Fibroblast of the conjunctiva (primary cell): ENCODE measurements around the gene RNF217.
A peak's percentile ranks its signal among the peaks of the same experiment; 100 is the strongest.
"Not testable (repeated sequence)": the region's sequence is repeated elsewhere in the genome, so short reads cannot be mapped to it uniquely, and the experiment has no call there.

ENCODE experiments used
- DNase-seq: peaks from one replicate; pipeline ENCODE4 v3.0.0-alpha.2; 2010; ENCODE audit warnings: low read depth

The RNF217 gene

GRCh38 chr6:124962639-124963415, 590 bp downstream of the RNF217 start:
- DNase-seq: no peak

GRCh38 chr6:124963416-124963785, 1.2 kb downstream of the RNF217 start:
- no peak for DNase-seq

DNA sequence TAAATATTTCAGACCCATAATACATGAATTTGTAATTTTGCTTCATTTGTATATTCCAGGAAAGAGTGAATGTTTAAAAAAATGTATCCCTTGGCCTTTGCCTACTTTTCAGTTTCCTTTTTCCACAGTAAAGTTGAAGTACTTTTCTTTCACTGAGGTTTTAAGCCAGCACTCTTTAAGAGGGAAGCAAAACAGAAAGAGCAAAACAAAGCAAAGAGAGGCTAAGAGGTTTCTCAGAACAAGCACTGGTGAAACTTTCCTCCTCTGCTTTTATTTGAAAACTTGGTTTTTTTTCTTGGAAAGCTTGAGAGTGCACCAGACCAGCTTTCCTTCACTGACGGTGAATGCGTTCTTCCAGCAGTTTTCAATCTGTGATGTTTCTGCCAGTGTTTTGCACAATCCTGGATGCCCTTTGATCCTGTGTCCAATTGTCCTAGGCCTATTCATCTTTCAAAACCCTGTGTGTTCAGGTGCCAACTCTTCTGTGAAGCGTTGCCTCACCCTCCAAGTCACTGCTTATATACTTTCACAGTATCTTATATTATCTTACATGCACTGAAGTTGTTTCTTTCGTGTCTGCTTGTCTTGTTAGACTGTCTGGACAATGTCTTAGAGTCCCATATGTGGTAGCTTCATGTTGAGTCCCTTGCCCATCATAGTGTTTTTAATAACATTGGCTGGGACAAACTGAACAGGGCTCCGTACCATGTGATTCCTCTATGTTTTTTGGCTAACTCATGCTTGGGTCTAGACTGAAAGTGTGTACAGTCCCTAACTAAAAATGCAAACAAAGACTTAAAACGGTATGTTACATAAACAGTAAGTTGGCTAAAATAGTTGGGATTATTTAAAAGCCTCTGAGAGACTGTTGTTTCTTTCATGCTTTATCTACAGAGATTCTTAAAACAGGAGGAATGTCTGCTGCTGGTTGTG, 1.9 kb downstream of the RNF217 start:
- DNase-seq: peak; percentile 58

- DNase-seq: no peak
These were observed 2.5 kb downstream of the RNF217 start for GRCh38 chr6:124964764-124965105.

DNA sequence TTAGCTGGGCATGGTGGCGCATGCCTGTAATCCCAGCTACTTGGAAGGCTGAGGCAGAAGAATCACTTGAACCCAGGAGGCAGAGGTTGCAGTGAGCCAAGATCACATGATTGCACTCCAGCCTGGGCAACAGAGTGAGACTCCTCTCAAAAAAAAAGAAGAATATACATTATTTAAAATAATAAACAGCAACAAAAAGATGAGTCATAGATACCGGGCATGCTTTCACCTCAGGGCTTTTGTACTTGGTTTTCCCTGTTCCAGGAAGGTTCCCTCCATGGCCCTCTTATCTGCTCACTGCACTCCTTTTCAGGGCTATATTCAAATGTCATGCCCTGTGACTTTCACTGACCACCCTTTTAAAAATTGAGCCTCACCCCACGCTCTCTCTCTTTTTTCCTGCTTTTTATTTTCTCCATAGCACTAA, 3.2 kb downstream of the RNF217 start:
- DNase-seq: not testable (repeated sequence)

- no peak for DNase-seq
These were observed 5.2 kb downstream of the RNF217 start for GRCh38 chr6:124967444-124967843.

GRCh38 chr6:124968401-124968800, 6.2 kb downstream of the RNF217 start:
- DNase-seq: no peak

DNA sequence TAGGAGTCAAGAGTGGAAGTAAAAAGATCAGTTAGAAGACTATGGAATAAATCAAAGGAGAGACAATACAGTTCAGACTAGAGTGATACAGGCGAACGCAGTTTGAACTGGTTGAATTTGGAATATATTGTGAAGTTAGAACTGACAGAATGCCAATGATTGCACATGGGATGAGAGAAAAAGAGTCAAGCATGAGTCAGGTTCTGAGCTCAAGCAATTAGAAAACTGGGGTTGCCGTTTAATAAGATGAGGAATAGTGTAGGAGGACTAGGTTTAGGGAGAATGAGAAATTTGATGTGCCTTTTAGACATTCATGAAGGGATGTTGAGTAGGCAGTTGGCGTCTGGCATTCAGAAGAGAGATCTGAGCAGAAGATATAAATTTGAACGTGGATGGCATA, 8.0 kb downstream of the RNF217 start:
- no peak for DNase-seq

- DNase-seq: no peak
These were observed 8.5 kb downstream of the RNF217 start for GRCh38 chr6:124970763-124971162.

- no peak for DNase-seq
These were observed 11.5 kb downstream of the RNF217 start for GRCh38 chr6:124973780-124974179.

DNA sequence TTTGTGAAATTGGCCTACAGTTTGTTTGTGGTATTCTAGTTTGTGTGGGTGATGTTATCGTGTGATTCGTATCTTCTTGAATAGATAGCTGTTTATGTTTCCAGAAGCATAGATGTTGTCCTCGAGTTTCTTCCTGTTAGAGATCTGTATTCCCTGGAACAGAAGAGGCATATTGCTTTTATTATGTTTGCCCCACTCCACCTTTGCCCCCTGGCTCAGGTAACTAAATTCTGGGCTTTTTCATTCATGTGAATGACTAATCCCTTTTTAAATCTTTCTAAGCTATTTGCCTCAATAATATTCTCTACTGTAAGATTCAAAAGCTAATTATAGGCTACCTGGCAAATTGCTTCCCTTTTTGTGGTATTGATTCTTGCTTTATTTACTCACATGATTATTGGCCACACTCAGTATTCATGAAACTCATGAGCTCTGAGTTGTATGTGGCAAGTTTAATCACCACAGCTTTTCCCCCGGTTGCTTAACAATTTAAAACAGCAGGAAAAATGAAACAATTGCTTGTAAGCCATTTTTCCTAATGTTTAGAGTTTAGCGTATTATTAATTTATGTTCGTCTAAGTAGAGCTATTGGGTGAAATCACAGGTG, 12.6 kb downstream of the RNF217 start:
- no peak for DNase-seq

GRCh38 chr6:124977067-124977908, 15.1 kb downstream of the RNF217 start:
- DNase-seq: no peak

DNA sequence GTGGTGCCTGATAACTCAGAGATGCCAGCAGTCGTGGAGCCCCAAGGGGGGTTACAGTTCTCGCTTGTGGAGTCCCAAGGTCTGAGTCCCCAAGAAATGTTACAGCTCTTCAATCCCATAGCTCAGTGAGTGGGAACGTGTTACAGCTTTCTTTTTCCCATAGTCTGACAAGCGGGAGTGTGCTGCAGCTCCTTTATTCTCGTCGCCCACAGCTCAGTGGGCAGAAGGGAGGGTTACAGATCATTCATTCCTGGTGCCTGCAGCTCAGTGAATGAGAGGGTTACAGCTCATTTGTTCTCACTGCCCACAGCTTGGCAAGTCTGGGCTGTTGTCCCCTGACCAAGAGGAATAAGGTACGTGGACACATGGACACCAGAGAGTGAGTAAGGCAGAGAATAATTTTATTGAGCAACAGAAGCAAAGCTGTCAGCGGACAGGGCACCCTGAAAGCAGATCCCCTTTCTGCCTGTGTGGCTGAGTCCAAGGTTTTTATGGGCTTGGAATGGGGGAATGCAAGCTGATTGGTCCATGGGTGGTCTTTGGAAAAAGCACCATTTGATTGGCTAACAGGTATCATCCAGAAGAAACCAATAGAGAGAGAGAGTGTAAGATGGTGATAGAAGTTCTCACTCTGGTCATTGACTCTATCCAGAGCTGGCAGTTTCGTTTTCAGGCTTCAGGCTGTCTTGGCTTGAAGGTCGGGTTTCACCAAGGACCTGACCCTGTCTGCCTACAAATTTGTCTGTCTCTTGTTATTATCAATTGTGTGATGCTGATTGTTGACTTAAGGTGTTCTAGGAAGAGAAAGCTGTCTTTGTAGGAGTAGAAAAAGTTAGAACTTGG, 16.4 kb downstream of the RNF217 start:
- DNase-seq: no peak

GRCh38 chr6:124979294-124979678, 17.0 kb downstream of the RNF217 start:
- DNase-seq: no peak

GRCh38 chr6:124982669-124983068, 20.4 kb downstream of the RNF217 start:
- DNase-seq: no peak

- DNase-seq: no peak
These were observed 21.3 kb downstream of the RNF217 start for GRCh38 chr6:124983383-124984083.

DNA sequence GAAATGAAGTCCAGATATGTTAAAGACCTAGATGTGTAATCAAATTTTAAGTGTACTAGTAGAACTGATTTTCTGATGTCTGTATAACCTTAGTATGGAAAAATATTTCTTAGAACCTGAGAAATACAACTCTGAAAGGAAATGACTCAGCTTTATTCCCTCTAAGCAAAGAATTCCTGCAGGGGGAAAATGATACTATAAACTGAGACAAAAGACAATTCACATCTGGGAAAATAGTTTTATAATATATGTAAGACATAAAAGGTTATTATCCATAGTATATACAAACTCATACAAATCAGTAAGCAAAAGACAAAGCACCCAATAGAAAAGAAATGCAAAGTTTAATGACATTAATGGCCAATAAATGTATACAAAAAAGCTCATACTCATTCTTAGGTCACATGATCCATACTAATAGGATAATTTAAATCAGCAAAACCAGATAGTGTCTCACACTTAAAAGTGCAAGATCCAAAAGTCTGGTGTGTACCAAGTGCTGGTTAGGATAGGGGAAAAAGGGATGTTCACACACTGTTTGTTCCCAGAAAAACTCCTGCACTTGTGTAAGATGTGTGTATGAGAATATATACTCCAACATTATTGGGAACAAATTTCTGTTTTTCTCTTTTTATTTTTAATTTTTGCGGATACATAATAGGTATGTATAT, 22.6 kb downstream of the RNF217 start:
- DNase-seq: no peak

DNA sequence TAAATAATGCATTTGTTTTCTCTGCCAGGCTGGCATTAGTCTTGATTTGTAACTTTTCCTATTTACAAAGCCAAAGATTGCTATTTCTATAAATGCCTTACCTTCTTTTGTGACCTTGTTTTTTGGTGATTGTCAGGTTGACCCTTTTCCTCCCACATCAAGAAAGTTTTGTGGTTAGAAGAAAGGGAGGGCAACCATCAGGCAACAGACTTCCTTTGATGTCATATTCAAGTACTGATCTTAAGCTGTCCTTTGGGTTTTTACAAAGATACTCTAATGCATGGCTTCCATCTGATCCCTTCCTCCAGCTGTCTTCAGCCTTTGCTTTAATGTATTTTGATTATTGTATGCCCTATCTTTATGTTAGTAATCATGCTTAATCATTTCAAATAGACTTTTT, 23.9 kb downstream of the RNF217 start:
- no peak for DNase-seq

- no peak for DNase-seq
These were observed 25.1 kb downstream of the RNF217 start for GRCh38 chr6:124987291-124987690.
